NCI-H1048 (cell line): ENCODE results near the gene KMT5C.

ENCODE experiments used
- DNase-seq: peaks from one replicate; lab custom pipeline; 2025; lab: John Stamatoyannopoulos, UW

Gene KMT5C

GRCh38 chr19:55386493-55386971 lies 46.9 kb downstream of the KMT5C start:
- DNase-seq: no peak

DNA sequence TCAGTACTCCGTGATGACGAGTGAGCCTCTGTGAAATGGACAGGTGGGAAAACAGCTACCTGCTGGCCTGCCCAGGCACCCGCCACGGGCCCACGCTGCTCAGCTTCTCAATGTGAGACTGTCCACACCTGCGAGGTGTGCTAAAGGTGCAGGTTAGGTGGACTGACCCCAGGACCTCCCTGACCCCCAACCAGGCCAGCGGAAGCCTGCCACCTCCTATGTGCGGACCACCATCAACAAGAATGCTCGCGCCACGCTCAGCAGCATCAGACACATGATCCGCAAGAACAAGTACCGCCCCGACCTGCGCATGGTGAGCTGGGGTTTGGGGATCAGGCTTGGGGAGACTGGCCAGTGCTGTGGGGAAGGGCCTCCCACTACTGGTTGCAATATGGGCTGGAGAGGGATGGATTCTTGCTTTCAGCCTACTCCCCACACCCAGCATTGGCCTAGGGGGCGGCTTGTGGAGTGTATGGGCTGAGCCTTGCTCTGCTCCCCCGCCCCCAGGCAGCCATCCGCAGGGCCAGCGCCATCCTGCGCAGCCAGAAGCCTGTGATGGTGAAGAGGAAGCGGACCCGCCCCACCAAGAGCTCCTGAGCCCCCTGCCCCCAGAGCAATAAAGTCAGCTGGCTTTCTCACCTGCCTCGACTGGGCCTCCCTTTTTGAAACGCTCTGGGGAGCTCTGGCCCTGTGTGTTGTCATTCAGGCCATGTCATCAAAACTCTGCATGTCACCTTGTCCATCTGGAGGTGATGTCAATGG lies 48.2 kb downstream of the KMT5C start:
- DNase-seq: no peak

DNA sequence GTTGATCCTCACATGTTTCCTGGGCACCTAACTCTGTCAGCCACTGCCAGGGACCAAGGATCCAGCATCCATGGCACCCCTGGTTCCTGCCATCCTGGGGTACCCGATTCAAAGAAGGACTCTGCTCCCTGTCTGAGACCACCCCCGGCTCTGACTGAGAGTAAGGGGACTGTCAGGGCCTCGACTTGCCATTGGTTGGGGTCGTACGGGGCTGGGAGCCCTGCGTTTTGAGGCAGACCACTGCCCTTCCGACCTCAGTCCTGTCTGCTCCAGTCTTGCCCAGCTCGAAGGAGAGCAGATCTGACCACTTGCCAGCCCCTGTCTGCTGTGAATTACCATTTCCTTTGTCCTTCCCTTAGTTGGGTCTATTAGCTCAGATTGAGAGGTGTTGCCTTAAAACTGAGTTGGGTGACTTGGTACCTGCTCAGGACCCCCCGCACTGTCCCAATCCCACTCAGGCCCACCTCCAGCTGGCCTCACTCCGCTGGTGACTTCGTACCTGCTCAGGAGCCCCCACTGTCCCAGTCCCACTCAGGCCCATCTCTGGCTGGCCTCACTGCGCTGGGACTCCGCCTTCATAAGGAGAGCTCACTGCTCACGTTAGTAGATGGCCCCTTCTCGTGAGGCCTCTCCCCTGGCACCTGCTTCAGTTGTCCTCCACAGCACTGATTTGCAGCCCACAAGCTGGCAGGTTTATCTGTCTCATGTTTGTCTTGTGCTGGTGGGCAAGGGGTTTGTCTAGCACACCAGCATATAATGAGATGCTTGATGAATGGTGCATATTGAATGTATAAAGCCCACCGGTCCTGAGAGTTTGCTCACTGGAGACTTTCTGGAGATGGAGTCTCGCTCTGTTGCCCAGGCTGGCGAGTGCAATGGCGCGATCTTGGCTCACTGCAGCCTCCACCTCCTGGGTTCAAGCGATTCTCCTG lies 50.0 kb downstream of the KMT5C start:
- DNase-seq: no peak

- DNase-seq: no peak
Measured at GRCh38 chr19:55390461-55390880, 50.8 kb downstream of the KMT5C start.

GRCh38 chr19:55391191-55391670 lies 51.6 kb downstream of the KMT5C start:
- no peak for DNase-seq

DNA sequence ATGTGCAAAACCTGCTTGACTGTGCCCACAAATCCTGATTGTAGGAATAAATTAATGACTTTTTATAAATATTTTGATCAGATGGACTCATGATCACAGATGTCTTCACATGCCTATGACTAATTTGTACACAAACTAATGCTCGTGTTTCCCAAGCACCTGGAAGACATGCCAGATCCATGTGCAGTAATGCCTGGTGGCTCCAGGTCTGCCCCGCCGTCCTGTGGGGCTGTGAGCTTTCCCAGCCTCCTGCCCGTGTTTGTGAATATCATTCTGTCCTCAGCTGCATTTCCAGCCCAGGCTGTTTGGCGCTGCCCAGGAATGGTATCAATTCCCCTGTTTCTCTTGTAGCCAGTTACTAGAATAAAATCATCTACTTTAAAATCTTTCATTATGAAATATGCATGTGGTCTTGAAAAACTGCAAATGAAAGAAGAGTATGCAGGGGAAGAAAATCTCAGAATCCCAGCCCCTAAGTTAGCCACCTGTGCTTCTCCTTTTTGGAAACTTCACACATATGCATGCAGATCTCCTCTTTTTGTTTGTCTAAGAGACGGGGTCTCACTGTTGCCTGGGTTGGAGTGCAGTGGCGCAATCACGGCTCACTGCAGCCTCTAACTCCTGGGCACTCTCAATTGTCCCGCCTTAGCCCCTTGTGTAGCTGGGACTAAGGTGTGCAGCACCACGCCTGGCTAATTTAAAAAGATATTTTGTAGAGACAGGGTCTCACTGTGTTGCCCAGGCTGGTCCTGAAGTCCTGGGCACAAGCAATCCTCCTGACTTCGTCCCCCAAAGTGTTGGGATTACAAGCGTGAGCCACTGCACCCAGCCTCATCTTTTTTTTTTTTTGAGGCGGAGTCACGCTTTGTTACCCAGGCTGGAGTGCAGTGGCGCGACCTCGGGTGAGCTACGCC lies 52.3 kb downstream of the KMT5C start:
- DNase-seq: no peak

DNA sequence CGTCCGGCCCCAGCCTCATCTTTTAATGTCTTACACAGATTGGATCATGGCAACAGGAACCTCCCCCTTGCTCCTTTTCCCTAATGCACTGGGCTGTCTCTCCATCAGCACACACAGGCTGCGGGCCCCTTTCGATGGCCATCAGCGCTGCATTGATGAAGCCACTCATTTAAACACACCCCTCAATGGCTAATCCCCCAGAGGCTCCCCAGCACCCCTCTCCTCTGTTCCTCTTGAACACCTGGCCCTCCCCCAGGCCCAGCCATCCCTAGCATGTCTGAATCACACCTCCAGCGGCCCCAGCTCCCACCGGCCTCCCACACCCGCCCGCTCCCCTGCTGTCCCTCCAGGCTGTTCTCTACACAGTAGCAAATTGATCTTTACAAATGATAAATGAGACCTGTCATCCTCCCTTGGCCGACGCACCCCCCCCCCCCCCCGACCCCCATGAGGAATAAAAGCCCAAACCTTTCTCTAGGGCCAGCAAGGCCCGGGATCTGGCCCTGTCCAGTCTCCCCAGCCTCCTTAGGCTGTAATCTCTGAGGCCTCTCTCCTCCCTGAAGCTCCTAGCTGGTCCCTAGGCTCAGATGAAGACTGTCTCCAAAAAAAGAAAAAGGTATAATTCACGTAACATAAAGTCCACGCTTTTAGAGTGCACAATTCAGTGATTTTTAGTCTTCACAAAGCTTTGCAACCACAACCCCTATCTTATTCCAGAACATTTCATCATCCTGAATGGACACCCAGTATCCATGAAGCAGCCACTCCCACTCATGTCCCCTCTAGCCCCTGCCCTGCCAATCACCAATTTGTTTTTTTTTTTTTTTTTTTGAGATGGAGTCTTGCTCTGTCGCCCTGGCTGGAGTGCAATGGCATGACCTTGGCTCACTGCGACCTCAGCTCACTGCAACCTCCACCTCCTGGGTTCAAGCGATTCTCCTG lies 53.4 kb downstream of the KMT5C start:
- DNase-seq: no peak
